ENCODE data around the gene AADACL4. TPM values are rescaled to one million over a fixed set of nuclear protein-coding genes. Genes with fewer than 3 reads are reported as not detected.
"Not testable (repeated sequence)": the region's sequence is repeated elsewhere in the genome, so short reads cannot be mapped to it uniquely, and the experiment has no call there.

AADACL4 gene
- total RNA-seq, 1 donor from 2014 or later, result not detected

- no peak for DNase-seq
- no peaks in the 10 kb centered on the region for H3K4me1 ChIP-seq
- no peak overlapping the region for H3K4me3 ChIP-seq
- H3K9me3 ChIP-seq (replicated peaks), result peaks cover 19% of the 10 kb centered on the region
- intact Hi-C loops (cut with micrococcal nuclease), result no loop called here
- no peaks in the 10 kb centered on the region for H3K27me3 ChIP-seq (ENCODE audit: low read depth)
- no peaks in the 10 kb centered on the region for H3K36me3 ChIP-seq
- no peak overlapping the region for H3K27ac ChIP-seq (replicated peaks)
- no peak for TF ChIP-seq CTCF (IDR thresholded peaks at IDR 0.05; ENCODE audit: borderline replicate concordance)
Observed at GRCh38 chr1:12644829-12645228, 944 bp downstream of the AADACL4 start.

GRCh38 chr1:12645401-12645800, 1.5 kb downstream of the AADACL4 start:
- DNase-seq; H3K27me3 ChIP-seq (ENCODE audit: low read depth); H3K36me3 ChIP-seq; H3K4me3 ChIP-seq; H3K4me1 ChIP-seq; H3K27ac ChIP-seq (replicated peaks); intact Hi-C loops (cut with micrococcal nuclease): not testable (repeated sequence)
- peaks cover 14% of the 10 kb centered on the region for H3K9me3 ChIP-seq (replicated peaks)

- H3K4me3 ChIP-seq, result no peak overlapping the region
- H3K9me3 ChIP-seq (replicated peaks), result no peaks in the 10 kb centered on the region
- H3K36me3 ChIP-seq, result no peaks in the 10 kb centered on the region
- no peak overlapping the region for H3K27ac ChIP-seq (replicated peaks)
- H3K4me1 ChIP-seq, result no peaks in the 10 kb centered on the region
- no peaks in the 10 kb centered on the region for H3K27me3 ChIP-seq (ENCODE audit: low read depth)
- intact Hi-C loops (cut with micrococcal nuclease), result no loop called here
- no peak for TF ChIP-seq CTCF (IDR thresholded peaks at IDR 0.05; ENCODE audit: borderline replicate concordance)
- DNase-seq, result no peak
Observed at GRCh38 chr1:12648741-12649140, 4.9 kb downstream of the AADACL4 start.

- Histone ChIP-seq H3K36me3 (no peaks in the 10 kb centered on the region), H3K27me3 (ENCODE audit: low read depth) (no peaks in the 10 kb centered on the region), H3K4me1 (no peaks in the 10 kb centered on the region), H3K4me3 (no peak overlapping the region), H3K27ac (replicated peaks) (no peak overlapping the region), H3K9me3 (replicated peaks) (no peaks in the 10 kb centered on the region)
- DNase-seq, result no peak
- intact Hi-C loops (cut with micrococcal nuclease), result loop anchor here (10.0 kb wide), 1 partner anchor 335 kb away; no protein-coding TSS in a partner anchor
- no peak for TF ChIP-seq CTCF (IDR thresholded peaks at IDR 0.05; ENCODE audit: borderline replicate concordance)
Observed at GRCh38 chr1:12649971-12650421, 6.1 kb downstream of the AADACL4 start.

- no peaks in the 10 kb centered on the region for H3K36me3 ChIP-seq
- intact Hi-C loops (cut with micrococcal nuclease), result loop anchor here (10.0 kb wide), 1 partner anchor 339 kb away; no protein-coding TSS in a partner anchor
- H3K9me3 ChIP-seq (replicated peaks), result no peaks in the 10 kb centered on the region
- peaks cover 6% of the 10 kb centered on the region for H3K4me1 ChIP-seq
- no peaks in the 10 kb centered on the region for H3K27me3 ChIP-seq (ENCODE audit: low read depth)
- no peak overlapping the region for H3K4me3 ChIP-seq
- TF ChIP-seq CTCF (IDR thresholded peaks at IDR 0.05; ENCODE audit: borderline replicate concordance), result no peak
- H3K27ac ChIP-seq (replicated peaks), result no peak overlapping the region
- no peak for DNase-seq
Observed at GRCh38 chr1:12654004-12654567, 10.2 kb downstream of the AADACL4 start.

- no peaks in the 10 kb centered on the region for H3K36me3 ChIP-seq
- intact Hi-C loops (cut with micrococcal nuclease), result loop anchor here (10.0 kb wide), 1 partner anchor 340 kb away; no protein-coding TSS in a partner anchor
- H3K4me1 ChIP-seq, result peaks cover 6% of the 10 kb centered on the region
- no peak for TF ChIP-seq CTCF (IDR thresholded peaks at IDR 0.05; ENCODE audit: borderline replicate concordance)
- H3K27ac ChIP-seq (replicated peaks), result no peak overlapping the region
- H3K4me3 ChIP-seq, result no peak overlapping the region
- H3K27me3 ChIP-seq (ENCODE audit: low read depth), result no peaks in the 10 kb centered on the region
- no peak for DNase-seq
- no peaks in the 10 kb centered on the region for H3K9me3 ChIP-seq (replicated peaks)
Observed at GRCh38 chr1:12654657-12655056, 10.8 kb downstream of the AADACL4 start.

All from left ventricle myocardium inferior (tissue), 1 donor.